Endothelial cell of umbilical vein (primary cell): ENCODE measurements around the gene ZNF366.

Source experiments
- CTCF ChIP-seq, 2 donors: IDR thresholded peaks; 1 replicate in 1 of 2; 2 replicates in 1 of 2; pipeline ENCODE4 v1.5.1; 2011; ENCODE audit warnings: low read length in 2 of 2, mild to moderate bottlenecking in 2 of 2, moderate library complexity in 2 of 2, control low read depth in 1 of 2, inconsistent platforms in 1 of 2, low read depth in 1 of 2; ENCODE audit not compliant: insufficient read depth in 1 of 2; ENCODE audit errors: extremely low read depth in 1 of 2
- EZH2 ChIP-seq: IDR thresholded peaks from 2 replicates; pipeline ENCODE4 v1.6.1; 2012; ENCODE audit warnings: borderline replicate concordance, low read depth, mild to moderate bottlenecking, moderate library complexity, low read length, inconsistent platforms; ENCODE audit not compliant: severe bottlenecking
- MYC ChIP-seq: IDR thresholded peaks from one replicate; pipeline ENCODE4 v1.6.1; 2011; ENCODE audit warnings: mild to moderate bottlenecking, low read depth, low read length
- POLR2A ChIP-seq: IDR thresholded peaks from 2 replicates; pipeline ENCODE4 v1.6.1; 2012; ENCODE audit warnings: low read depth, mild to moderate bottlenecking, control low read depth, low read length

- TF ChIP-seq CTCF (IDR thresholded peaks at IDR 0.05; ENCODE audit: extremely low read depth in 1 of 2, insufficient read depth in 1 of 2, low read depth in 1 of 2, low read length in 2 of 2) (no peak), POLR2A (no peak), EZH2 (no peak), MYC (no peak)
These were observed 34.5 kb upstream of the ZNF366 start for GRCh38 chr5:72541501-72542225.
